H9 (cell line): ENCODE measurements around the gene PDZD8. TPM values are rescaled to one million over a fixed set of nuclear protein-coding genes. Genes with fewer than 3 reads are reported as not detected.

Experiments
- DNase-seq: peaks from one replicate; pipeline ENCODE4 v3.0.0-alpha.2; 2017
- H2AFZ ChIP-seq: one replicate; pipeline ENCODE4 v1.6.1; 2013; ENCODE audit warnings: mild to moderate bottlenecking, low read length, control low read depth, moderate library complexity
- H2AK5ac ChIP-seq: 2 replicates; pipeline ENCODE4 v1.6.1; 2013; ENCODE audit warnings: low read length, control low read depth, mixed read lengths; ENCODE audit not compliant: insufficient read length
- H2BK120ac ChIP-seq: one replicate; pipeline ENCODE4 v1.6.1; 2013; ENCODE audit warnings: low read depth, mild to moderate bottlenecking, low read length, control low read depth, inconsistent platforms; ENCODE audit not compliant: poor library complexity, severe bottlenecking
- H2BK12ac ChIP-seq: 2 replicates; pipeline ENCODE4 v1.6.1; 2013; ENCODE audit warnings: low read length, control low read depth, mixed read lengths, low read depth; ENCODE audit not compliant: insufficient read length
- H2BK15ac ChIP-seq: 2 replicates; pipeline ENCODE4 v1.6.1; 2013; ENCODE audit warnings: low read depth, low read length, control low read depth
- H2BK20ac ChIP-seq: one replicate; pipeline ENCODE4 v1.6.1; 2013; ENCODE audit warnings: low read depth, mild to moderate bottlenecking, low read length, control low read depth, inconsistent platforms; ENCODE audit not compliant: poor library complexity, severe bottlenecking
- H2BK5ac ChIP-seq: 2 replicates; pipeline ENCODE4 v1.6.1; 2013; ENCODE audit warnings: low read length, control low read depth, mixed read lengths; ENCODE audit not compliant: insufficient read length
- H3K14ac ChIP-seq: 2 replicates; pipeline ENCODE4 v1.6.1; 2013; ENCODE audit warnings: low read length, control low read depth; ENCODE audit not compliant: insufficient read depth
- H3K18ac ChIP-seq: 2 replicates; pipeline ENCODE4 v1.6.1; 2013; ENCODE audit warnings: low read depth, mild to moderate bottlenecking, mixed read lengths, low read length, control low read depth; ENCODE audit not compliant: insufficient read length
- H3K23ac ChIP-seq: 2 replicates; pipeline ENCODE4 v1.6.1; 2013; ENCODE audit warnings: low read length, control low read depth, mixed read lengths, low read depth; ENCODE audit not compliant: insufficient read length
- H3K23me2 ChIP-seq: 2 replicates; pipeline ENCODE4 v1.6.1; 2013; ENCODE audit warnings: low read depth, mild to moderate bottlenecking, mixed read lengths, low read length, control low read depth; ENCODE audit not compliant: insufficient read length, poor library complexity, severe bottlenecking
- H3K27ac ChIP-seq: 2 replicates; pipeline ENCODE4 v1.5.1; 2013; ENCODE audit warnings: low read length, control low read depth, mixed read lengths, low read depth; ENCODE audit not compliant: insufficient read length
- H3K27me3 ChIP-seq: 2 replicates; pipeline ENCODE4 v1.6.1; 2013; ENCODE audit warnings: low read length, control low read depth, inconsistent platforms; ENCODE audit not compliant: insufficient read depth
- H3K4ac ChIP-seq: 2 replicates; pipeline ENCODE4 v1.6.1; 2013; ENCODE audit warnings: low read depth, mild to moderate bottlenecking, control low read depth, inconsistent platforms, low read length, moderate library complexity
- H3K4me1 ChIP-seq: 2 replicates; pipeline ENCODE4 v1.6.1; 2013; ENCODE audit warnings: low read length, control low read depth, inconsistent platforms; ENCODE audit not compliant: insufficient read depth
- H3K4me2 ChIP-seq: 2 replicates; pipeline ENCODE4 v1.6.1; 2013; ENCODE audit warnings: low read length, control low read depth, mixed read lengths; ENCODE audit not compliant: insufficient read length, insufficient read depth
- H3K56ac ChIP-seq: 2 replicates; pipeline ENCODE4 v1.6.1; 2013; ENCODE audit warnings: low read depth, mild to moderate bottlenecking, mixed read lengths, low read length, control low read depth; ENCODE audit not compliant: insufficient read length
- H3K79me1 ChIP-seq: 2 replicates; pipeline ENCODE4 v1.6.1; 2013; ENCODE audit warnings: low read depth, mild to moderate bottlenecking, moderate library complexity, low read length, control low read depth, inconsistent platforms; ENCODE audit not compliant: insufficient read depth, poor library complexity, severe bottlenecking
- H3K79me2 ChIP-seq: 2 replicates; pipeline ENCODE4 v1.6.1; 2013; ENCODE audit warnings: low read length, control low read depth, inconsistent platforms; ENCODE audit not compliant: insufficient read depth
- H3K9ac ChIP-seq: 2 replicates; pipeline ENCODE4 v1.6.1; 2013; ENCODE audit warnings: low read length, control low read depth, mixed read lengths; ENCODE audit not compliant: insufficient read length; ENCODE audit errors: extremely low read depth
- H3K9me3 ChIP-seq: one replicate; pipeline ENCODE4 v1.6.1; 2013; ENCODE audit warnings: low read depth, low read length, inconsistent platforms; ENCODE audit not compliant: control insufficient read depth
- H3T11ph ChIP-seq: one replicate; pipeline ENCODE4 v1.6.1; 2013; ENCODE audit warnings: mild to moderate bottlenecking, low read length, control low read depth, inconsistent platforms
- H4K20me1 ChIP-seq: one replicate; pipeline ENCODE4 v1.6.1; 2013; ENCODE audit not compliant: control insufficient read depth, insufficient read length, insufficient read depth
- H4K5ac ChIP-seq: 2 replicates; pipeline ENCODE4 v1.6.1; 2013; ENCODE audit warnings: low read depth, mild to moderate bottlenecking, mixed read lengths, low read length, control low read depth; ENCODE audit not compliant: insufficient read length
- H4K8ac ChIP-seq: replicated peaks from 2 replicates; pipeline ENCODE4 v1.6.1; 2013; ENCODE audit warnings: low read length, control low read depth, mixed read lengths, low read depth; ENCODE audit not compliant: insufficient read length
- H4K91ac ChIP-seq: 2 replicates; pipeline ENCODE4 v1.6.1; 2013; ENCODE audit warnings: low read depth, mild to moderate bottlenecking, moderate library complexity, mixed read lengths, low read length, control low read depth; ENCODE audit not compliant: insufficient read length
- H3K27ac Mint-ChIP-seq, 3 experiments: 2 replicates in 2 of 3; 3 replicates in 1 of 3; pipeline ENCODE4 v1.8.0; 2020 to 2021; ENCODE audit warnings: mixed read lengths in 3 of 3, mild to moderate bottlenecking in 1 of 3, moderate library complexity in 1 of 3
- H3K27me3 Mint-ChIP-seq: 2 replicates; pipeline ENCODE4 v1.8.0; 2021; ENCODE audit warnings: low read depth, mild to moderate bottlenecking, moderate library complexity, mixed read lengths
- H3K36me3 Mint-ChIP-seq, 3 experiments: 2 replicates in 2 of 3; 3 replicates in 1 of 3; pipeline ENCODE4 v1.8.0; 2020 to 2021; ENCODE audit warnings: low read depth in 3 of 3, mixed read lengths in 3 of 3; ENCODE audit not compliant: insufficient read depth in 1 of 3
- H3K4me1 Mint-ChIP-seq, 2 experiments: 2 replicates each; pipeline ENCODE4 v1.8.0; 2020; ENCODE audit warnings: mixed read lengths in 2 of 2
- H3K4me3 Mint-ChIP-seq, 2 experiments: 2 replicates in 1 of 2; 3 replicates in 1 of 2; pipeline ENCODE4 v1.8.0; 2020 to 2021; ENCODE audit warnings: mild to moderate bottlenecking in 2 of 2, mixed read lengths in 2 of 2, moderate library complexity in 1 of 2
- H3K9me3 Mint-ChIP-seq, 2 experiments: 2 replicates in 1 of 2; 3 replicates in 1 of 2; pipeline ENCODE4 v1.8.0; 2020; ENCODE audit warnings: mild to moderate bottlenecking in 2 of 2, mixed read lengths in 2 of 2, moderate library complexity in 1 of 2
- WGBS: extraction: QIAGEN DNeasy Blood & Tissue Kit; methylation state at CpG from one replicate; pipeline ENCODE4 v1.1.7; 2013; ENCODE audit warnings: missing lambda C conversion rate, low lambda C conversion rate, mixed read lengths; ENCODE audit not compliant: insufficient read length; ENCODE audit errors: extremely low coverage; 5-methylcytosine and 5-hydroxymethylcytosine counted together
- total RNA-seq: library from RNA; stranded (reverse); gene quantifications from 2 replicates; pipeline ENCODE4 v1.2.1, GENCODE V29; 2021
- TF ChIP-seq, protein P1 (sequence below): fragments of 200-600 bp; sonication (generic); conservative IDR thresholded peaks from 3 replicates; pipeline ENCODE4 v1.8.0; 2021; ENCODE audit warnings: antibody characterized with exemption, mild to moderate bottlenecking

The PDZD8 gene
- total RNA-seq, 1 experiment from 2014 or later = 38.2 TPM

DNA sequence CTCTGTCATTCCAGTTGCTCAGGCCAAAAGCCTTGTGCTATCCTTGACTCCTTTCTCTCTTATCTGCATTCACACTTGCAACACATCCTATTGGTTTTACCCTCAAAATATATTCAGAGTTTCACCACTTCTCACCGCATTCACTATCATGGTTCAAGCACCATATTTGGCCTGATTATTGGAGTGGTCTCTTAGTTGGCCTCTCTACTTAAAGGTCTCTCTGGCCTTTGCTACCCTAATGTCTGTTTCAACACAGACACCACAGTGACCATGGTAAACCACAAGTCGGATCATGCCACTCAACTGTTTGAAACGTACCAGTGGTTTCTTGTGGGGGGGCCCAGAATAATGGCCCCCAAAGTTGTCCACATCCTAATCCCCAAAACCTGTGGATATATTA is 15.2 kb upstream of the PDZD8 start:
- Histone ChIP-seq H3K4me2 (no peak overlapping the region), H3K23ac (no peak overlapping the region), H3T11ph (no peak overlapping the region), H3K4ac (no peak overlapping the region), H2BK5ac (no peak overlapping the region), H3K18ac (no peak overlapping the region), H2BK15ac (no peak overlapping the region), H3K27me3 (no peaks in the 10 kb centered on the region), H2BK20ac (no peak overlapping the region), H3K9me3 (no peaks in the 10 kb centered on the region), H4K91ac (no peak overlapping the region), H2BK120ac (no peak overlapping the region), H3K27ac (no peak overlapping the region), H2BK12ac (no peak overlapping the region), H3K79me1 (no peaks in the 10 kb centered on the region), H3K14ac (no peak overlapping the region), H3K23me2 (no peaks in the 10 kb centered on the region), H3K4me1 (no peaks in the 10 kb centered on the region), H4K20me1 (no peaks in the 10 kb centered on the region), H3K56ac (no peak overlapping the region), H3K9ac (no peak overlapping the region), H4K5ac (no peak overlapping the region), H2AFZ (no peak overlapping the region), H4K8ac (no peak overlapping the region), H3K79me2 (no peaks in the 10 kb centered on the region), H2AK5ac (no peak overlapping the region)
- H3K4me3 Mint-ChIP-seq = no peak overlapping the region
- H3K27me3 Mint-ChIP-seq = peaks cover 35% of the 10 kb centered on the region
- DNase-seq = no peak
- no peaks in the 10 kb centered on the region for H3K36me3 Mint-ChIP-seq
- no peaks in the 10 kb centered on the region for H3K9me3 Mint-ChIP-seq
- H3K27ac Mint-ChIP-seq = no peak overlapping the region
- H3K4me1 Mint-ChIP-seq = no peaks in the 10 kb centered on the region
- TF ChIP-seq, protein P1, sequence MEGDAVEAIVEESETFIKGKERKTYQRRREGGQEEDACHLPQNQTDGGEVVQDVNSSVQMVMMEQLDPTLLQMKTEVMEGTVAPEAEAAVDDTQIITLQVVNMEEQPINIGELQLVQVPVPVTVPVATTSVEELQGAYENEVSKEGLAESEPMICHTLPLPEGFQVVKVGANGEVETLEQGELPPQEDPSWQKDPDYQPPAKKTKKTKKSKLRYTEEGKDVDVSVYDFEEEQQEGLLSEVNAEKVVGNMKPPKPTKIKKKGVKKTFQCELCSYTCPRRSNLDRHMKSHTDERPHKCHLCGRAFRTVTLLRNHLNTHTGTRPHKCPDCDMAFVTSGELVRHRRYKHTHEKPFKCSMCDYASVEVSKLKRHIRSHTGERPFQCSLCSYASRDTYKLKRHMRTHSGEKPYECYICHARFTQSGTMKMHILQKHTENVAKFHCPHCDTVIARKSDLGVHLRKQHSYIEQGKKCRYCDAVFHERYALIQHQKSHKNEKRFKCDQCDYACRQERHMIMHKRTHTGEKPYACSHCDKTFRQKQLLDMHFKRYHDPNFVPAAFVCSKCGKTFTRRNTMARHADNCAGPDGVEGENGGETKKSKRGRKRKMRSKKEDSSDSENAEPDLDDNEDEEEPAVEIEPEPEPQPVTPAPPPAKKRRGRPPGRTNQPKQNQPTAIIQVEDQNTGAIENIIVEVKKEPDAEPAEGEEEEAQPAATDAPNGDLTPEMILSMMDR = no peak
- WGBS = no CpG with 5 or more reads among the region's 3 CpGs
